ENCODE results near the gene PCSK1.

GRCh38 chr5:96426831-96427230 is 6.2 kb downstream of the PCSK1 start:
- no peak for TF ChIP-seq CTCF (IDR thresholded peaks at IDR 0.05; ENCODE audit: low read length)
- no peak for TF ChIP-seq EZH2 (IDR thresholded peaks at IDR 0.05; ENCODE audit: borderline replicate concordance, low read length)
